Activated CD4-positive, CD25-positive, alpha-beta regulatory T cell (primary cell): ENCODE results near the gene DBNDD1.

Source experiments
- DNase-seq, 4 experiments: peaks; one replicate each; lab custom pipeline; 2025; lab: John Stamatoyannopoulos, UW

DBNDD1 gene

DNA sequence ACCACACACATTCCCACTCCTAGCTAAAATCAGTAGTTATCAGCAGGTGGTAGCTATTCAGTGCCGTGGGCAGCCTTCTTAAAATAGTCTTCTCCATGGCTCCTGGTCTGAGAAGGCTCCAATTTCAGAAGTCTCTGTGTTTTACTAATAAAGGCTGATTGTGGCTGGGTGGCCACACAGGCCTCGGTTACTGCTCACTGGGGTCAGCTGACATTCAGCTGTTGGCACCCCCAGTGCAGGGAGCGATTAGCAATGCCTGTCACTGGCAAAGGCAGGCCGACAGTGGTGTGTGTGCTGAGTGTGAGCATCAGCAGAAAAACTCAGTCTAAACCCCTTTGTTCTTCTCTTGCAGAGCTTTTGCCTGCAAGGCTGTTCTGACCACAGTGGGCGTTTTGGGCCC lies 16.6 kb upstream of the DBNDD1 start:
- DNase-seq: no peak

DNA sequence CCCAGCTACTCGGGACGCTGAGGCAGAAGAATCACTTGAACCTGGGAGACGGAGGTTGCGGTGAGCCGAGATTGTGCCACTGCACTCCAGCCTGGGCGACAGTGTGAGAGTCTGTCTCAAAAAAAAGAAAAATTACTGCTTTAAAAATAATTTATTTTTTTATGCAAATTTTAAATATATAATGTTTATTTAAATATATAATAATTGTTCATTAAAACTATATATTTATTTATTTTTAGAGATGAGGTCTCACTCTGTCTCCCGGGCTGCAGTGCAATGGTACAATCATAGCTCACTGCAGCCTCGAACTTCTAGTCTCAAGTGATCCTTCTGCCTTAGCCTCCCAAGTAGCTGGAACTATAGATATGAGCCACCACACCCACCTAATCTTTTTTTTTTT lies 15.2 kb upstream of the DBNDD1 start:
- no peak for DNase-seq

DNA sequence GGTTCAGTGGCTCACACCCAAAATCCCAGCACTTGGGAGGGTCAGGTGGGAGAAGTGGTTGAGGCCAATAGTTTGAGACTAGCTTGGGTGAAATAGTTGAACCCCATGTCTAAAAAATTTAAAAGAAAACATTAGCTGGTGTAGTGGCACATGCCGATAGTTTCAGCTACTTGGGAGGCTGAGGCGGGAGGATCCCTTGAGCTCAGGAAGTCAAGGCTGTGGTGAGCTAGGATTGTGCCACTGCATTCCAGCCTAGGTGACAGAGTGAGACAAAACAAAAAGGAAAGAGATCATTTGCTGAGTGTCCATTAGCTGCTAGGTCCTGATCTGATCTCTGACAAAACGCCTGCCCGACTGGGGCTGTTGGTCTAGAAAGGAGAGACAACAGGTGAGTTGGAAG lies 14.1 kb upstream of the DBNDD1 start:
- no peak for DNase-seq

DNA sequence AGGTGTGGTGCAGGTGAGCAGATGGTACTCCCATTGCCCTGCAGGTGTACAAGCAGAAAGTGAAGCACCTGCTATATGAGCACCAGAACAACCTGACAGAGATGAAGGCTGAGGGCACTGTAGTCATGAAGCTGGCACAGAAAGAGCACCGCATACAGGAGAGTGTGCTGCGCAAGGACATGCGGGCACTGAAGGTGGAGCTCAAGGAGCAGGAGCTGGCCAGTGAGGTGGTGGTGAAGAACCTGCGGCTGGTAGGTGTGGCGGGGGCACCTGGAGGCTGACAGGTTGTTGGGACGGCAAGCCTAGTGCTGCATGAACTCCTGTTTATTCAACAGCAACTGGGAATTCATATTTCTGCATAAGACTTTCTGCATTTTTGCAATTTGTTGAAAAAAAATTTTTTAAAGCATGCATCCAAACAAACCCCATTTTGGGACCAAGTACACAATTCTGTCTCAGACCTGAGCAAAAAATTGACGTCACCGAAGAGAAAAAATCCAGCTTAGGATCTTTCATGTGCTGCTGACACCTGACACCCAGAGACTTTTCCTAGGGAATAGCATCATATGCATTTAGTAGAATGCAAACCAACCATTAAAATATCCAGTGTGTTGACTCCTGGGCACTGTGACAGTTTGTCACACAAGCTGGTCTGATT lies 13.5 kb upstream of the DBNDD1 start:
- DNase-seq: no peak

DNA sequence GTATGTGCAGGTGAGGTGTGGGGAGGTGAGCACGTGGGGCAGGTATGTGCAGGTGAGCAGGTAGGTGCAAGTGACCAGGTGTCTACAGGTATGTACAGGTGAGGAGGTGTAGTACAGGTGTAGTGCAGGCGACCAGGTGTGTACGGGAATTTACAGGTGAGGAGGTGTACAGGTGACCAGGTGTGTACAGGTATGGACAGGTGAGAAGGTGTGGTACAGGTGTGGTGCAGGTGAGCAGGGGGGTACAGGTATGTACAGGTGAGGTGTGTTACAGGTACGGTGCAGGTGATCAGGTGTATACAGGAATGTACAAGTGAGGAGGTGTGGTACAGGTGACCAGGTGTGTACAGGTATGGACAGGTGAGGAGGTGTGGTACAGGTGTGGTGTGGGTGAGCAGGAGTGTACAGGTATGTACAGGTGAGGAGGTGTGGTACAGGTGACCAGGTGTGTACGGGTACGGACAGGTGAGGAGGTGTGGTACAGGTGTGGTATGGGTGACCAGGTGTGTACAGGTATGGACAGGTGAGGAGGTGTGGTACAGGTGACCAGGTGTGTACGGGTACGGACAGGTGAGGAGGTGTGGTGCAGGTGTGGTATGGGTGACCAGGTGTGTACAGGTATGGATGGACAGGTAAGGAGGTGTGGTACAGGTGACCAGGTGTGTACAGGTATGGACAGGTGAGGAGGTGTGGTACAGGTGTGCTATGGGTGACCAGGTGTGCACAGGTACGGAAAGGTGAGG lies 12.8 kb upstream of the DBNDD1 start:
- no peak for DNase-seq

DNA sequence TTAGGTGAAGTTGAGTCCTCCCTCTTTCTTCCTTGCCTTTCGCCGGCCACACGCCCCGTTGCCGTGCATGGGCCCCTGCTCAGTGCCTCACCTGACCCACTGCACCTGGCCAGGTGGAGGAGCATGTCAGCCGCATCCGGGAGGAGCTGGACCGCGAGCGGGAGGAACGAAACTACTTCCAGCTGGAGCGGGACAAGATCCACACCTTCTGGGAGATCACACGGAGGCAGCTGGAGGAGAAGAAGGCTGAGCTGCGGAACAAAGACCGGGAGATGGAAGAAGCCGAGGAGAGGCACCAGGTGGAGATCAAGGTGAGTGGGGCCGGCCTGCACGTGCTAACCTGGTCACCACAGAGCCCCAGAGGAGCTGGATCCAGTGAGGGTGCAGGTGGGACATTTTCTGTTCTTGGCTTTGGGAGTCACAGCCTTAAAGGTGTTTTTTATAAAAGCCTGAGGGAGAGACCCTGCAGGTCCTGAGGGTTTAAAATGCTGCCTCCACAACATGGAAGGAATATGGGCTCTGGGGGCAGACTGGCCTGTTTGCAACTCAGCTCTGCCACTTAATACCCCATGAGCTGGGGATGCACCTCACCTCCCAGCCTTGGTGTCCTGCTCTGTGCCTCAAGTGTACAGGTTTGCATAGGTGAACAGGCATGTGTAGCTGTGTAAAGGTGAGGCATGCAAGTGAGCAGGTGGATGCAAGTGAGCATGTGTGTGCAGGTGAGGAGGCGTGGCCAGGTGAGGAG lies 12.1 kb upstream of the DBNDD1 start:
- DNase-seq: no peak

DNA sequence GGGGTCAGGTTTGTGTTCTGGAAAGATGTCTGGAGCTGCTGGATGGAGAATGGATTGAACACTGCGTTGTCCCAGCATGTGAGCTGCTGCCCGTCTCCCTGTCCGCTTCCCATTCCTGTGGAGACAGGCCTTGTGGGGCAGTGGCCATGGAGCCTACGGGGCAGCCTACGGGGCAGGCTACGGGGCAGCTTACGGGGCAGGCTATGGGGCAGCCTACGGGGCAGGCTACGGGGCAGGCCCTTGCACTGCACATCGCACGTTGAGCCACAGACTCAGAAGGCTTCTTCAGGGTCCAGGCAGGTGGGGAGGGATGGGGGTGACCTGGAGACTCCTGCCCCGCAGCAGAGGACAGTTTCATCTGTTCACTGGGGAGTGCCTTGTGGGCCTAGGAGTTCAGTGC lies 9.7 kb upstream of the DBNDD1 start:
- DNase-seq: no peak

DNA sequence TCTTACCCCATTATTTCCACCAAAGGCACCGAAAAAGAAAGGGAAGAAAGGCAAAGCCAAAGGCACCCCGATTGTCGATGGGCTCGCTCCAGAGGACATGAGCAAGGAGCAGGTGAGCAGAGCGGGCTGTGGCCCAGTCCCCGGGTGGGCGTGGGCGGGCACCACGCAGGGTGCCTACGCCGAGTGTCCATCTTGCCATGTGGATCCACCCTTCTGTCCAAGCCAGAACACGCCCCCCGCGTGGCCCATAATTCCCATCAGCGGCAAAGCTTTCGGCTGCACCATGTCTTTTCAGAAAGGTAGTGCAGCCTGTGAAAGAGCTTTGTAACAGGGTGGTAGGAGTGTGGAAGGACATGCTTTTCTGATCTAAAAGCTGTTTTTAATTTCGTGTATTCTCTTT lies 8.4 kb upstream of the DBNDD1 start:
- DNase-seq: no peak

DNA sequence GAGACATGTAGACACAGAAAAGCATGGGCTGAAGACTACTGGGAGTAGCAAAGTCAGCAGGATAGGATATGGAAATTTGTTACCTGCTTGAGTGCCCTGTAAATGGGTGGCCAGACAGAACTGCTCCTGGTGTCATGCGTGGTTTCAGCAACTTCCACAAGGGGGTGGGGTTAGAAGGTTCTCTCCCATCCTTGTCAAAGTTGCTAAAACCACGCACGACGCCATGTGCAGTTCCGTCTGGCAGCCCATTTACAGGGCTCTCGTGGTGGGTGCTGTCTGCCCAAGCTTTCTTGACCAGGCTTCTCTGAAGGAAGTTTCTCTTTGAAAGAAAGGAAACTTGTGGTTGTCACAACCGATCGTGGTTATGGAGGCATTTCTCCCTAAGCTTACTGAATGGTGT lies 6.9 kb upstream of the DBNDD1 start:
- DNase-seq: no peak

DNA sequence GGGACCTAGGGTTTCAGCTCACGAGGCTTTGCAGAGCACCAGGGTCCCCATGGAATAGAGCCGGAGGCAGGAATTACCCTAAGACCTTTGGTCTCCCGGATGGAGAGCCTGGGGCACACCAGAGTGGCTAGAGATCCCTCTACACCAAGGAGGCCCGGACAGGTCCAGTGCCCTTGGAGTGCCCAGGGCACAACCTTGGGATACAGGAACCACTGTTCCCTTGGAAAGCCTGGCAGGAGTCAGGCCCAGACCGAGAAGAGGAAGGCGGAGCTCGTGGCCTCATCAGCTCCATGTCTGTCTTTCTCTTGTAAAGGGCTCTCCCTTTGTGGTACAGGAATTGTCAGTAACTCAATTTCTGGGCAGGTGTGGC lies 3.8 kb upstream of the DBNDD1 start:
- no peak for DNase-seq

DNA sequence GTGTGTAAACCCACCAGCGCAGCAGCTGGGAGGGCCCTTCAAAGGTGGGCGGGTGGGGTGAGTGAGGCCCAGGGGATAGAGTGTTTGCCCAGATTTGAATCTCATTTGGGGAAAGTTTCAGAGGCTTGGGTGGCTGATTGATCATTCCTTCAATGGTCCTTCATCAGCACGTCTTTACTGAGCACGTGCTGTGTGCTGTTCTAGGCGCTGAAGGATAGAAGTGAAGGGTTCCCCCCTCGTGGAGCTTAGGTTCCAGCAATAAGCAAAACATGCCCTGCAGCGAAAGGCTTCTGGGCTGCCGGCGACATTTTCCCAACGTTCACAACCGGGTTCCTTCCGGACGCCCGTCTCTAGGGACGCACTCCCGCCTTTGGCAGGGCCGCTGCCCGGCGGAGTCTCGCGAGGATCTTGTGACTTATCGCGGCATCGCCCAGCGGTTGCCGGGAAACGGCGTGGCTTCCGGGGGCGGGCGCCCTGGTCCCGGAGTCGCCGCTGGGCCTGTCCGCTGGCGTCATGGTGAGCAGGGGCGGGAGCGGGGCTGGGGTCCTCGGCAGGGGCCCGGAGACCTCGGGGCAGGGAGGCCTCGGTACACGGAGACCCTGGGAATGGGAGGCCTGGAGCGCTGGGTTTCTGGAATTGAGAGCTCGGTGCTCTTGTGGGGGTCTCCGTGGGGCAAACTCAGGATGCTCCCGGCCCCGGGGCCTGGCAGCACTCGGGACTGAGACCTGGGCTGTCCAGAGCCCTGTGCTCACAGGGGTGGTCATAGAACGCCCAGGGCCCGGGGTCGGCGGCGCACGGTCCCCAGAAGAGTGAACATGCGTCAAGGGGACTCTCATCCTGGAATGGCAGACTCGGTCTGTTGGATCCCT lies 3.2 kb upstream of the DBNDD1 start:
- DNase-seq: peak; percentile 60 to 67 (median 64)

DNA sequence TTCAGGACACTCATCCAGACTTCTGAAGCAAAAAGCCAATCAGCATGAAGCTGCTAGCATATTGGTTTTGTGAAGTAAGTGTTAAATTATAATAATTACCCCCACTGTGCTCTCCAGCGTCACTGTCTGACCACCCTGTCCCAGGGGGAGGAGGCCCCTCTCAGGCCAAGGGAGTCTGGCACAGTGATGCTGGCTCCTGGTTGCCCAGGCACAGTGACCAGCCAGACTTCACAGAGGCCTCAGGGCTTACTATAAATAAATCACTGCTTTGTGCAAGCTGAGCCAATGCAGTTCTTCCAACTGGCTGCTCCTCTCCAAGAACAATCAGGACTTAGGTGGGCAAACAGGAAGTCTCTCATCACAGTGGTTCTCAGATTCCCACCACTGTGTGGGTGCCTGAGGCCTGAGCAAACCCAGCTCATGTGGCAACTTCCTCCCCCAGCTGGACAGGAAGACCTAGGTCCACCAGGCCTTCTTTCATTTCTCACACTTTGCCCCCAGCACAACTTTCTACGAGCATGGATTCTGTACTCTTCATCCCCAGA lies 1.7 kb upstream of the DBNDD1 start:
- DNase-seq: no peak

DNA sequence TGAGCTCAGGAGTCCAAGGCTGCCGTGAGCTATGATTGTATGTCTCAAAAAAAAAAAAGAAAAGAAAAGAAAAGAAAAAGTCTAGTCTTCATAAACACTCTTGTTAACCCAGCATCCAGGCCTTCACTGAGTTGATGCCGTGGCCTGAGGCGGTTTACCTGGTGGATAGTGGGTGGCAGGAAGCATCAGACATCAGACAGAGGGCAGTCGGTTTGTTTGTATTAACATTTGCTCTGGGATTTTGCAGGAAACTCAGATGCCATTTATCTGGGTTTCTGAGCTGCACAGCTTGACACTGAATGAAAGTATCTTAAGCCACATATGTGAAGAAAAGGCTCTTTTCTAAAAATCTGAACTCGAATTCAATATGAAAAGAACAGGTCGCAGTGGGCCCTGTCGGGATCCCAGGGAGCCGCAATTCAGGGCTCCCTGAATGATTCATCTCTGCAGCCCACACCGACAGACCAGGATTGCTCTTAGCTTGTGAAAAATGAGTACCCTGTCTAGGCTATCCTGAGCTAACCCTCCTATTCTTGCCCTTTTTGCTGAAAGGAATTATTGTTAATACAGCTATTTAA lies 1.1 kb upstream of the DBNDD1 start:
- no peak for DNase-seq

DNA sequence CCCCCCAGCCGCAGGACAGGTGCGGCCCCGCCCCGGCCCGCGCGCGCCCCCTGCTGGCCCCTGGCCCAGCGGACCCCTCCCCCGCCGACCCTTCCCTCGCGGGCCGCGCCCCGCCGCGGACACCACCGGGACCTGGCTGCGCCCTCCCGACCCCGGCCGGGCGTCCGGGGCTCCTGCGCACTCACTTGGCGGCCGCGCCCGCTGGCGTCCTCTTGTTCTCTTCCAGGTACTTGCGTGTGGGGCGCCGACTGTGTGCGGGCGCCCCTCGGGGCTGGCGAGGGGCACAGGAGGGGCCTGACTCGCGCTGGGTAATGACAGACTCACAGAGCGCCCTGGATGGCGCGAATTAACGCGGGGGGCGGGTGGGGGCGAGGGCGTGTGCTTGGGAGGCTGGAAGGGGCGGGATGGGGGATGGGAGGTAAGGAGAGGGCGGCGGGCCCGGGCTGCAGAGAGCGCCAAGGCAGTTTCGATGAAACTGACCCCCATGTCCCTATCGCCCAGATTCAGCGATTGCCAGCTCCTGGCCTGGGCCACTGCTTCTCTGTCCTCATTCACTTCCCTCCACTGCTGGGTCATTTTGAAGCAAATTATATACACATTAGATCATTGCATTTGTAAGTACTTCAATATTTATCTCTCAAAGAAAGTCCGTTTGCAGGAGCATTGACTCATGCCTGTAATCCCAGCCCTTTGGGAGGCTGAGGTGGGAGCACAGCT lies 445 bp upstream of the DBNDD1 start:
- DNase-seq: peak in 3 of 4 experiments; percentile 10 to 41 (median 33)

DNA sequence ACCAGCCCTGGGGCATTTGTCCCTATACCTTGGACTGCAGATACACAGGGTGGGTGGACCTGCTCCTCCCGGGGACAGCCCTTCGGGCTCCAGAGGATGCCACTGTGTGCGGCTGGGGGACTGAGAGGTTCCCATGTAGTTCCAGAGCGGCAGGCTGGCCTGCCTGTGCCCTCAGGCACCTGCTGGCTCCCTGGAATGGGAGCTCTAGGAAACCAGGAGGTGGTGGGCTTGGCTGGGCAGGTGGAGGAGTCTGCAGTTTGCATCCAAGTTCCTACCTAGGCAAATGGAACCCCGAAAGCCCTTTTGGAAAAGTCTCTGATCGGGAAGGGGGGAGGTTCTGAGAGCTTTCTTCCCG lies 982 bp downstream of the DBNDD1 start:
- no peak for DNase-seq

DNA sequence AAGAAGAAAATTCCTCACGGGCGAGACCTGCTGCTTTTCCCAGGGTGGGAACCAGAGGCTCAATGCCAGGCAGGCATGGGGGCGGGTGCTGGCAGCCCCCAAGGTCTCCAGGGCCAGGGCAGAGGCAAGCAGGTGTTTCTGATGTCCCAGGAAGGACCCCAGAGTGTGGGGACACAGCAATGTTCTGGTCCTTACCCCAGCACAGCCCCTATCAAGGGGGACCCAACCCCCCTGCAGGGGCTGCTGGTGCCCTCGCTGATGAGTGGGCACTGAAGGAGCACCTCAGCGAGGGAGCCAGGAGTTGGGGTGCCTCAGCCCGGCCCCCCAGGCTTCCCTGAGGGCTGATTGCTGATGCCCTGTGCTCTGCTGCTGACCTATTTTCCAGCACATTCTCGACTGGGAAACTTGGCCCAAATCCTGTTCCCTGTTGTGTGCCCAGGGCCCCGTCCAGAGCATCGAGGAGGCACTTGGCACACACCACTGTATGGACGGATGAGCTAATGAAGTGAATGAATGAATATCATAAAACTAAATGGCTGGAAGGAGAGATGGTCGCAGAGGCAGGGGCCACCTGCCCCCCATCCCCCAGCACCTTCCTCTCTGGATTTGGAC lies 2.8 kb downstream of the DBNDD1 start:
- DNase-seq: no peak

DNA sequence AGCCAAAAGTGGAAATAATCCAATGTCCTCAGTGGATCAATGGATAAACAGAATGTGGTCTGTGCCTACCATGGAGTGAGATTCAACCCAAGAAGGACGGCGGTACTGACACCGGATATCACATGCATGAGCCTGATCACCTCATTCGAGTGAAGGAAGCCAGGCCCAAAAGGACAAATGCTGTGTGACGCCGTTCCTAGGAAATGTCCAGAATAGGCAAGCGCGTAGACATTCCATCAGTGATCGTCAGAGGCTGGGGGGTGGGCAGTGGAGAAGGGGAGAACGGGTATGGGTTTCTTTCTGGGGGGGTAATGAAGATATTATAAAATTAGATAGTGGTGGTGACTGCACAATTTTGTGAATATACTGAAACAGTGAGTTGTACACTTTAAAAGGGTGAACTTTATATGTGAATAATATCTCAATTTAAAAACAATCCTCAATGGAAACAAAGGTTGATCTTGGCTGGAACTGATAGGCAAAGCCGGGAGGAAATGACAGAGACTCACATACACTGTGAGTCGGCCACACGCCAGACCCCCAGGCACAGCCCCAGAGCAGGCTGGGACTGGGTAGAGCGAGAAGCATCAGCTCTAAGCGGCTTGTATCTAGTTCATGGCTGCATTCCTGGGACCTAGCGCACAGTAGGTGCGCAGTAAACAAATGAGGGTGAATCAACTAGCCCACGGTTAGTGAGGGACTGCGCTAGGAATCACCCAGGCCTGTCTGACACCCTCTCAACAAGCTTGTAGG lies 3.5 kb downstream of the DBNDD1 start:
- DNase-seq: no peak

DNA sequence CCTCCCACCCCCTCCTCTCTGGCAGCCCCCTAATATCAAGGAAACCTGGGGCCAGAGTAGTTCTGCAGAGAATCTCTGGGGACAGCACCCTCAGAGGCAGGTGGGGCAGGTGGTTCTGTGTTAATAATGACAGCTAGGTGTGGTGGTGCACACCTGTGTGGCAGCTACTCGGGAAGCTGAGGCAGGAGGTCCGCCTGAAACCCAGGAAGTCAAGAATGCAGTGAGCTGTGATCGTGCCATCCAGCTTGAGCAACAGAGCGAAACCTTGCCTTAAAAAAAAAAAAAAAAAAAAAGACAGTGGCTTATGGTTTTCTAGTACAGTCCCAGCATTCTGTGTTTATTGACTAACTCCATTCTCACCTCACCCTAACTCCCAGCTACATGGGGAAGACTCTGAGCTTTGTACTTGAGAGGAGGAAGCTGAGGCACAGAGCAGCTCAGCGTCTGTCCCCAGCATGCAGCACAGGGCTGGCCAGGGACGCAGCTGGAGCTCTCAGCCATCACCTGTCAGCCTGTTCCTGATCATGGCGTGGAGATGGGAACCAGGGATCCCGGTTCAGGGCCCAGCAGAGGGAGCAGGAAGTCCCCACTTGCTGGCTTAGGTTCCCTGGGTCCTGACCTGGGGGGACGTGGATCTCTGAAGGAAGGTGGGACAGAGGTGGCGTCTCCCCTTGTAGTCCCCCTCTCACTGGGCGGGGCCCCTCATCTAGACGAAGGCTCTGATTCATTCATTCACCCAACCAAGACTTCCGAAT lies 6.1 kb downstream of the DBNDD1 start:
- DNase-seq: no peak

DNA sequence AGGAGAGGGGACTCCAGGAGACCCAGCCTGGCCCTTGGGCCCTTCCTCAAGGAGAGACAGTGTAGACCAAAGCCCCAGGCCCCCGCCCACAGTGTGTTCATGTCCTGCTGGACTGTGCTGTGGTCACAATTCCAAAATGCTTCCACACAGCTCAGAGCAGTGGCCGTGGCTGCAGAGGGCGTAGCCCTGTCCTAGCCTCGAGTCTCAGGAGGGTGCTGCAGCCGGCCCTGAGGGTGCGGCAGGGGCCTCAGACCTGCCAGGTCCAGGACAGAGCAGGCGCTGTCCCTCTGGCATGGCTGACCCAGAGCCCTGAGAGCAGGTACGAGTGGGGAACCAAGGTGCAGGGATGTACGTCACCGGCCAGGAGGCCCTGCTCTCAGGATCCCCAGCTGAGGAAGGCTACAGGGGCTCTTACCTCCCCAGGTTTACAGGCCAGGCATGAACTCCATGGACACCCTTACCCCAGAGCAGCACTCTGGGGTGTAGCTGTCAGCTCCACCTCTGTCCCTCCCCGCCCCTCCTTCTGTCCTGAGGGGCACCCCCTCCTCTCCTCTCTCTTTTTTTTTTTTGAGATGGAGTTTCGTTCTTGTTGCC lies 7.3 kb downstream of the DBNDD1 start:
- DNase-seq: no peak
